Mucosa of rectum (tissue), 2 donors: ENCODE results near the gene EBF3.

Experiments
- H3K27ac ChIP-seq, 2 donors: one replicate each; pipeline ENCODE4 v1.7.0; 2013; ENCODE audit warnings: inconsistent platforms in 2 of 2, low read depth in 2 of 2, low read length in 2 of 2
- H3K27me3 ChIP-seq, 2 donors: one replicate each; pipeline ENCODE4 v1.7.0; 2013; ENCODE audit warnings: low read length in 2 of 2; ENCODE audit not compliant: control insufficient read depth in 2 of 2, insufficient read depth in 2 of 2
- H3K36me3 ChIP-seq, 2 donors: one replicate each; pipeline ENCODE4 v1.7.0; 2013; ENCODE audit warnings: low read length in 2 of 2; ENCODE audit not compliant: control insufficient read depth in 2 of 2, insufficient read depth in 2 of 2
- H3K4me1 ChIP-seq, 2 donors: one replicate each; pipeline ENCODE4 v1.7.0; 2013; ENCODE audit warnings: low read length in 2 of 2, mild to moderate bottlenecking in 1 of 2; ENCODE audit not compliant: control insufficient read depth in 2 of 2, insufficient read depth in 2 of 2
- H3K4me3 ChIP-seq, 2 donors: one replicate each; pipeline ENCODE4 v1.7.0; 2013; ENCODE audit warnings: low read length in 2 of 2
- H3K9ac ChIP-seq, 2 donors: one replicate each; pipeline ENCODE4 v1.7.0; 2013; ENCODE audit warnings: low read length in 2 of 2, low read depth in 1 of 2, mild to moderate bottlenecking in 1 of 2
- H3K9me3 ChIP-seq, 2 donors: one replicate each; pipeline ENCODE4 v1.7.0; 2013; ENCODE audit warnings: low read length in 2 of 2; ENCODE audit not compliant: control insufficient read depth in 2 of 2
- donor health status: healthy.
- donor health status: Normal muscosa, but diverticular disease.

The EBF3 gene

DNA sequence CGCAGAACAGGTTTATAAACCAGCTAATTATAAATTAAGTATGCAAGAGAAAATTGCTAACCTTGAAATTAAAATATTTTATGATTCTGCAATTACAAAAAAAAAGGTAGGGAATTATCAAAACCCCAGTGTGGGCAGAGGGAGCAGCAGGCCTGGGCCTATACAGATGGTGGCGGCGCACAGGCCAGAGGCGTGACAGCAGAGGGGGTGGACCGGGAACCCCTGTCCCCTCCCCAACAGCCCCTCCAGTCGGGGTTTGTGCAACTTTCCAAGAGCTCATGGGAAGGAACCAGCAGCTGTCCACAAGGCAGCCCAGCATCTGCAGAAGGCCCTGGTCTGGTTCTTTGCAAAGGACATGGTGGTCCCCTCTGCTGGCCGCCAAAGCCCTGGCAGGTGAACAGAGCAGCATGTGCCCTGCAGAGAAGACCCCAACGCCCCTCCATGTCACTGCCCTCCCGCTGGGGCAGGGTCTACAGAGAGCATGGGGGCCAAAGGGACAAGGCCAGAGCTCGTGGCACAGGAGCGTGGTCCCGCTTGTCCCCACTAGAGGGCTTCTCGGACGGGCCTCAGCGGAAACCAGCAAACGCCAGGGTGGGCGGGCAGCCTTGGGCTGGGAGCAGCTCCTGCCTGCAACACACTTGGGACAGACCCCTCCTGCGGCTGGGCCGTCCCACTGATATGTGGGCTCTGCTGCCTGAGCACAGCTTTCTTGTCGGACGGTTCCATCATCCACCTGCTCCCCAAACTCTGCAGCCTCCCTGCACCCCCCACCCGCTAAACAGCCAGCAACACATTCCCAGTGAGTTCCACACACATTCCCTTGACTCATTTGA, 75.1 kb downstream of the EBF3 start:
- no peak overlapping the region for H3K9ac ChIP-seq
- no peaks in the 10 kb centered on the region for H3K4me1 ChIP-seq
- no peak overlapping the region for H3K4me3 ChIP-seq
- no peaks in the 10 kb centered on the region for H3K27me3 ChIP-seq
- no peak overlapping the region for H3K27ac ChIP-seq
- no peaks in the 10 kb centered on the region for H3K36me3 ChIP-seq
- no peaks in the 10 kb centered on the region for H3K9me3 ChIP-seq

DNA sequence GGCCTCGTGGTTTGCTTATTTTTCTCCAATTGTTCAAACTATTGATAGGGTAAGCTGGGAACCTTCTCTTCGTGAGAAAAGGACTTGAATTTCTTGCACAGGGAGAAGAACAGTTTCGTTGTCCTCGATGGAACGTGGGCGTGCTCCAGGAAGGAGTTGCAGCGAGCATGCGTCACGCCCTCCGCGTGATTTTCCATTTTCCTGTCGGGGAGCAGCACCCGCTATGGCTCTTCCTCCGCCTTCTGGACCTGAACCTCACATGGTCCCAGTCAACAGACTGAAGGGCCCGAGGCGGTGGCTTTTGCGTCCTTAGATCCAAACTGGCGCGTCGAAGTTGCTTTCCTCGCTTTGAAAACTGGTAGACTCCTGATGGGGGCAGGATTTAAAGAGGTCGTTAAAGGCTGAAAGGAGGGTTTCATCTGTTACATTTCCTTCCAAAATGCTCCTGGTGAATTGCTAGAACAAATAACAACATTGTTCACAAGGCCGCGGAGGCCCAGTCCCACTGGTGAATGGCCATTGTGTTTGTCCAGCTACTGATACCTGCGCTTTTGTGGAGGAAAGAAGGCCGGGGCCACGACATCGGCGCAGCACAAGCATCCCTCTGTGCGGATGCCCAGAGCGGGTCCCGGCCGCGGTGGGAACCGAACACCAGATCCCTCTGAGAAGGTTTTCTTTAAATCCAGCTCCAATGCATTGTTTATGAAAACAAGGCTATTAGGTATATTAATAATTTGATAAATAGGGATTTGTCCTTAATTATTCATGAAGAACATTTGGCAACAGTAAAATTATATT, 75.9 kb downstream of the EBF3 start:
- Histone ChIP-seq H3K4me1 (no peaks in the 10 kb centered on the region), H3K9ac (no peak overlapping the region), H3K27ac (no peak overlapping the region), H3K36me3 (no peaks in the 10 kb centered on the region), H3K4me3 (no peak overlapping the region), H3K27me3 (no peaks in the 10 kb centered on the region), H3K9me3 (no peaks in the 10 kb centered on the region)

DNA sequence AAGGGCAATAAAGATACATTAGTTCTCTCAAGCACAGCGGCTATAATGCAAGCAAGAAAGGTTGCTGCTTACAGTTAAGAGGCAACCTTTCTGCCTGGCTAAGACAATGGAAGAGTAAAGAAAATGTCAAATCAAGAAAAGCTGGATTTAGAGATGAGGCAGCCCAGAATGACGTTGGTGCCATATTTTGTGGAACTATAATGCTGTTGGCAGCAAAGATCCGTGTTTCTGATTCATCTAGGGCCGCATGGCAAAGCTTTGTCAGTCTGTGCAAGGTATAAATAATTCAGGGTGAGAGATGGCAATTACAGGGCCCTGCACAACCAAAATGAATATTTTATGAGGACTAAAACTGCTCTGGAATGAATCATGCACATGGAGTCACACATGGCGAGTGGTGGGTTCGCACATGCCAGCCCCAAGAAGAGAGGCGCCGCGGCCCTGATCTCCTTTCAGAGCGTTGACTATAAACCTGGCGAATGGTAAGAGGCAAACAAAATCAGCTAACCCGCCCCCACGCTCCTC, 76.6 kb downstream of the EBF3 start:
- no peak overlapping the region for H3K4me3 ChIP-seq
- H3K36me3 ChIP-seq = no peaks in the 10 kb centered on the region

DNA sequence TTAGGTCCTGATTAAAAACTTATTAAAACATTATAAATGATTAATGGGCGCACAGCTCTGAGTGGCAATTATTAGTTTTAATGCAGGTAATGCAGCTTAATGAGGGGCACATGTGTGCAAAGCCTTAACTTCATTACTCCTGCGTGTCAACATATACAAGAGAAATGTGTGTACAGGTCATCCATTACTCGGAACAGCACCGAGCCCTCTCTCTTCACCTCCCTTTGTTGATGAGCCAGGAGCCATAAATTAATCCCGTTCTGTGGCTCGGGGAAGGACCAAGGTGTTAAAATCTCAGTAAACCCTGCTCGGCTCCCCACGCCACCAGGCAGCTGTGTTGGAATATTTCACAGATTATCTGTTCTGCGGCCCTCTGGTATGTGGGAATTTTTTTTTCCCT, 77.8 kb downstream of the EBF3 start:
- no peaks in the 10 kb centered on the region for H3K36me3 ChIP-seq
- no peaks in the 10 kb centered on the region for H3K27me3 ChIP-seq
- H3K9ac ChIP-seq = no peak overlapping the region
- no peaks in the 10 kb centered on the region for H3K4me1 ChIP-seq
- no peak overlapping the region for H3K27ac ChIP-seq
- H3K4me3 ChIP-seq = no peak overlapping the region
- H3K9me3 ChIP-seq = no peaks in the 10 kb centered on the region

More for the DNA sequence above, 76.6 kb downstream of the EBF3 start:
- no peak overlapping the region for H3K27ac ChIP-seq
- H3K9ac ChIP-seq = no peak overlapping the region
- H3K4me1 ChIP-seq = no peaks in the 10 kb centered on the region
- H3K27me3 ChIP-seq = no peaks in the 10 kb centered on the region
- no peaks in the 10 kb centered on the region for H3K9me3 ChIP-seq

DNA sequence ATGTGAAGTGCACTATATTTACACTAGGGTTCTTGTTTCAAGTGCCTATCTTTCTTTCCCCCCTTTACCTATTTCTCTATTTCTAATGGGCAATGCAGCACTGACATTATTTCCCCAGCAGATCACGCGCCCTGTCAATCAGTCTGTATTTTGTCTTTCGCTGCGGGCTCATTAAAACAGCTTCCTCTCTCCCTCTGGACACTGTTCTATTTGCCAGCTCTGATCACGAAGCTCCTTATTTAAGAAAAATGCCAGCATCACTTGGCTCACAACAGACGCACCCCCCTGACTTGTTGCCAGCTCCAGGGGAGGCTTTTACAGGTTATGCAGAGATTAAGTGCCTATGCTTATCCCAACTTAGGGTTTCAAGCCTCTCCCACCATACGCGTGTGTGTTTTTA, 78.5 kb downstream of the EBF3 start:
- no peaks in the 10 kb centered on the region for H3K27me3 ChIP-seq
- no peaks in the 10 kb centered on the region for H3K9me3 ChIP-seq
- H3K36me3 ChIP-seq = no peaks in the 10 kb centered on the region
- no peaks in the 10 kb centered on the region for H3K4me1 ChIP-seq
- no peak overlapping the region for H3K4me3 ChIP-seq
- no peak overlapping the region for H3K27ac ChIP-seq
- no peak overlapping the region for H3K9ac ChIP-seq

DNA sequence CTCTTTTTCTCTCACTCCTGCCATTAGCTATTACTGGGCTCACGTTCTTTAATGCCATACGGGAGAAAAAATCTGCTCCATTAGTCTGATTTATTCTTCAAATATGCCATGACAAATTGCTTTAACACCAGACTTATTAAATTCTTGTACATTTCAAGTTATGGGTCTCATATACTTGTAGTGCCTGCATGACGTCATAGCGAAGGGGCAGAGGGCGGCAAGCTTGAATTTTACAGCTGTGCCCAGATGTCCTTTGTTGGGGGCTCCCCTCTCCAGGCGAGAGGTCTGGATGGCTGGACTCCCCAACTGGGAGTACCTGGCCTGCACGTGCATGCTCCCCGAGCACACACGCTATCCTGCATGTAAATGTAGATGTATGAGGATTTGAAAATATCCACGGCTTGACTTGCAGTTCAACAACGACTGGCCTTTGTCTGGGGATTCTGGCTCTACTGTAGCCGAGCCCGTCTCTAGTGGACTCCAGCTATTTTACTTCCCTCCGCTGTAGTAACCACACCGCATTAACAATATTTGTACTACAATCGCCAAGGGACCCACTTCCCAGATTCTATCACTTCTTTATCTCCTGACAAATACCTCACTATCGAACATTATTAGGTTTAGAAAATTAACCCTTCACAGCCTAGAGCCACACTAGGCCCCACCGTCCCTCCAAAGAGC, 79.5 kb downstream of the EBF3 start:
- Histone ChIP-seq H3K27ac (no peak overlapping the region), H3K9me3 (no peaks in the 10 kb centered on the region), H3K9ac (no peak overlapping the region), H3K4me1 (no peaks in the 10 kb centered on the region), H3K27me3 (peaks cover 0 to 3% of the 10 kb centered on the region in 2 donors), H3K36me3 (no peaks in the 10 kb centered on the region), H3K4me3 (no peak overlapping the region)

DNA sequence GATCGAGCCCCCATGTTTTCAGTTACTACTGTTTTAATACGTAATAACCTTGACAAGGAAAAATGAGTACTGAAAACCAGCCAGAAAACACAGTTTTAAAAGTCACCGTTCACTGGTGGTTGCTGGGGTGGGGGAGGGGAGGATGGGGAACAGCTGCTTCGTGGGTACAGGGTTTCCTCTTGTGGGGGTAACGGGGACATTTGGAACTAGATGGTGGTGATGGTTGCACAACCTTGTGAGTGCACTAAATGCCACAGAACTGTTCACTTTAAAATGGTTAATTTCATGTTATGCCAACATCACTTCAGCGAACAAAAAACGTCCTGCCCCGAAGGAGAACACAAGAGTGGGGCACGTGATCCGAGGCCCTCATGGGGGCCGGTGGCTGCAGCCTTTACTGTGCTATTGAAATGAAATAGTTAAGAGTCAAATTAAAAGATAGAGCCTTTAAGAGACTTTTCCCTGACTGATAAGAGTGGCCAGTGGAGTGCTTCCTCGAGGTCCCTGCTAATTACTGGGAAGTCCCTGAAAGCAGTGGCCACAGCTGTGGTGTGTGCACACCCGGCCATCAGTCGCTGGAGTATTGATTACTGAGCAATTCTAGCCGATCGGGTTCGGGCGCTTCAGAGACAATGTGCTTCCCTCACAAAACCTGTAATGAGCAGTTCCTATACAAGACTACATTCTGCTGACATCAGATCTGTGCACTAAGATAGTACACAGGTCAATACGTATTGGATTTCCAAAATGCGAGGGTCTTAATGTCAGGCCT, 80.3 kb downstream of the EBF3 start:
- Histone ChIP-seq H3K9me3 (no peaks in the 10 kb centered on the region), H3K27ac (no peak overlapping the region), H3K36me3 (no peaks in the 10 kb centered on the region), H3K4me1 (no peaks in the 10 kb centered on the region), H3K9ac (no peak overlapping the region), H3K27me3 (peaks cover 0 to 3% of the 10 kb centered on the region in 2 donors), H3K4me3 (no peak overlapping the region)

DNA sequence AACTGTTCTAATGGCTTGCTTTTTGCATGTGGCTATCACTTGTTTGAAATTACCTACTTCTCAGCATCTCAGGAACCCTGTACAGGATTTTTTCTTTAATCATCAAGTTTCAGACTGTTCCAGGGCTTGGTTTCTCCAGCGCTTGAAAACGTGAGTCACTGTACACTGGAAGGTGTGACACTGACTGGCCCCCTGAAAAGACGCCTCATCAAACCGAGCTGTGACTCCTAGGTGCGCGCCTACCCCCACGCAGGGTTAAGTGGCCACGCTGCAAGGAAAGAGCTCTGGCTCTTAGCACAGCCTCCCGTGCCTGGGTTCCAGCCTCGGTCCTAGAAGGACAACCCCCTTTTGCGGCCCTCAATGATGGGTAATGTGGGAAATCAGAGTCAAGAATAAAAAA, 81.0 kb downstream of the EBF3 start:
- H3K4me1 ChIP-seq = no peaks in the 10 kb centered on the region
- peaks cover 0 to 3% of the 10 kb centered on the region in 2 donors for H3K27me3 ChIP-seq
- no peaks in the 10 kb centered on the region for H3K36me3 ChIP-seq
- H3K9ac ChIP-seq = no peak overlapping the region
- no peak overlapping the region for H3K4me3 ChIP-seq
- no peaks in the 10 kb centered on the region for H3K9me3 ChIP-seq
- no peak overlapping the region for H3K27ac ChIP-seq

DNA sequence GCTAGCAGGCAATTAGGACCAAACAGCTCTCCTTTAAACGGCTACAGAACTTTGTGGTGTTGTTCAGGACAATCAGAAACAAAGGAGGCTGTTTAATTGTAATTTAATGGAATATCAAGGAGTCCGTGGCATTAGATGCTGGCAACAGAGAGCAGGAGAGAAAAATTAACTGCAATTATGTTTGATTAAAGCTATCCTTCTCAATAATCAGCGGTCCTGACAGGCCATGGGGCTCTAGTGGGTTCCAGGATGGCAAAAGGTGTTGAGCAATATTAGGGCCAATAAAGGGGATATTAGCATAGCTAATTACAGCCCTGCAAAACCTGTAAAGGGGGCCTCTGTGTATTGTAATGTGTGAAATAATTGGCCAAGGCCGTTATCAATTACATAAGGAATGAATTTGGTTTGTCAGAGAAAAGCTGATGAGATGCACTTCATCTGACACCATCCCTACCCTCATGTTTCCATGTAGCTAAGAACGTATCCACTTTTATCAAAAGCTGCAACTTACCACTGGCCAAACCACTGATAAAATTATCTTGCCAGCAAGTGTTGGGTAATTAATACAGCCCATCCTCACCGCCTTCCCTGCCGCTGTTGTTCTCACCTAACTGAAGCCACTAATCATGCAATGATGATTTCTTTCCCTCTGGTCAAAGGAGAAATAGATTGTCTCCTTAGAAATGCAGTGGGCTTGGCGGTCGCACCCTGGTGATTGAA, 81.6 kb downstream of the EBF3 start:
- H3K9ac ChIP-seq = no peak overlapping the region
- no peaks in the 10 kb centered on the region for H3K36me3 ChIP-seq
- no peak overlapping the region for H3K4me3 ChIP-seq
- no peak overlapping the region for H3K27ac ChIP-seq
- H3K27me3 ChIP-seq = peaks cover 0 to 3% of the 10 kb centered on the region in 2 donors
- no peaks in the 10 kb centered on the region for H3K4me1 ChIP-seq
- H3K9me3 ChIP-seq = no peaks in the 10 kb centered on the region
